Stimulated activated CD4-positive, alpha-beta T cell treated with anti-CD3 and anti-CD28 coated beads, Interleukin-15, amount 100 ng/mL, for 48 hours (primary cell): ENCODE measurements around the gene USH1C.

Source experiments
- DNase-seq, 2 donors: peaks; one replicate each; pipeline ENCODE4 v3.0.0-alpha.2; 2020; ENCODE audit warnings: low read depth in 2 of 2

Gene USH1C

DNA sequence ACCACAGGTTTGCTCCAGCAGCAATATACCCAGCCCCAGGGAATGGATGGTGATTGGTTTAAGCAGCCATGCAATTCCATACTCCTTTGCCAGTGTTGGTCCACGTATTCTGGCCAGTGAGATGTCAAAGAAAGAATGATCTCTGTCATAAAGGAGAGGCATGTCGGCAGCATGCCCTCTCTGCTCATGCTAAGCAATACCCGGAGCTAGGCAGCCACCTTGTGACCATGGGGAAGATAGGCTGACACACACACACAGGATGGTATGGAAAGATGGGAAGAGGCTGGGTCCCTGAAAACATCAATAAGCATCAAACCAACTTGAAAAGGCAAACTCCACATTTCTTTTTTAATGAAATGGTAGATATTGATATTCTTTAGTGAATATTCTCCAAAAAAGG lies 72.7 kb downstream of the USH1C start:
- DNase-seq, result no peak

DNA sequence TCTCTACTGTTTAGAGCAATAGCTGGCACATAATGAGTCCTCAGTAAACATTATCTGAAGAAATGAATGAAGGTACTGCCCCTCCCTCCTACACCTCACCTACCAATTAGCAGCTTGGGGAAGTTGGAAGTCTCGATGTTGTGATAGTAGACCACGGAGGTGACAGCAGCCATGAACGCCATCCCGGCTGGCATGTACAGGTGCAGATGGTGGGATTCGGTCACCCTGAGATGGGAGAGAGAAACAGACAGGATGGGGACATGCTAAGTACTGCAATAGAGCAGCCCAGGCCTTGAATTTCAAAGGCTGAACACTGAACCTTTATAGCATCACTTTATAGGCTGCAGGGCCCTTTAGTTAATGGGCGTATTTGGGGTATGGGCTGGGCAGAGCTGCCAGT lies 74.2 kb downstream of the USH1C start:
- DNase-seq, result no peak

DNA sequence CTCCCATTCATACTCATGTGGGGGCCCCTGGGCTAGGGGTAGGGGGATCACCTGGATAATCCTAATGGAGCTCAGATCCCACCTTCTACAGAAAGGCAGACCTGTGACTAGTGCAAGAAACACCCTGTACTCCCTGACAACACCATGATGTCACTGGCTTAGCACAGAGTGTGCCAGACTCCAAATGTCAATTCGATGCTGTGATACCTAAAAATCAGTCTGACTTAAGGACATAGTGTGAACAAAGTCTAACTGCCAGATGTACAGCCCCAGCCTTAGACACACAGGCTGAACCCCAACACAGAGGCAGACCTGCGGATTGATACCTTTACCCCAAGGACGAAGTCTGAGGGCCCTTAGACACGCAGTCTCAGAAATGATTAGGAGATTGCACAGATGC lies 76.1 kb downstream of the USH1C start:
- no peak for DNase-seq

DNA sequence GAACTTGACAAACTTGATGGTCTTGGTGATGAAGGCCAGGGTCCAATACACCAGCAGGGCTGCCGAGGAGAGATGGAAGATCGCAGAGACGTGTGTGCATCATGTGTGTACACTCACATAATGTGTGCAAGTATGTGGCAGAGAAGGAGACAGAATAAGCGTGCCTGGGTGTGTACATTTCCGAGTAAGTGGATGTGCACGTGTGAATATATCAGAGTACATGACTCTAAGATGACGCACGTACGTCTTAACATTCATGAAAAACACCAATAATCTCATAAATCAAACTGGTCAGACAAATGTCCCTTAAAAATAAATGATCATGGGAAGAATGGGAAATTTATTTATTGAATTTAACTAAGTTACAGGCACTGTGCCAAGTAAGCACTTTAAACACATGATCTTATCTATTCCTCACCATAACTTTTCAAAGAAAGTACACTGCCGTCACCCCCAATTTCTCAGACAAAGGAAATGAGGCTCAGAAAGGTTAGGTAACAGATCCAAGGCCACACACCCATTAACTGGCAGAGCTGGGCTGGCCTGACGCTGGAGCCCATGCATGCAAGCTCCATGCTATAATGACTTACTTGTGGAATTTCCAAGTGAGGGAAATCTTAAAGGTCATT lies 80.6 kb downstream of the USH1C start:
- no peak for DNase-seq

DNA sequence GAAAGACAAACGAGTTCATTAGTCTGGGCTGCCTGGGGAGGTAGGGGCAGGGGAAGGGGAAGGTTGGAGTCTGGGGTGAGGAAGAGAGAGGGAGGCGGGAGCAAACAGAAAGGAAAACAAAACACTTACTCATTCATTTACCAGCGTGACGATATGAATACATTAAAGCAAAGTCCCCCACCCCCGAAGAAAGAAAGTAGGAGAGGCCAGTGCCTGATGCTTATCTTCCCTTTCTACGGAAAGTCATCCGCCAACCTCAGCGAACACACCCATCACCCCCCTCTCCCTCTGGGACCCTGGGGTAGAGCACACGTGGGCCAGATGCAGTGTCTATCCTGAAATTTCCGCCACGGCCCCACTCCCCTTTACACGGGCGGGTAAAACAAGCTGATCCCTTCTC lies 81.3 kb downstream of the USH1C start:
- DNase-seq, result no peak

DNA sequence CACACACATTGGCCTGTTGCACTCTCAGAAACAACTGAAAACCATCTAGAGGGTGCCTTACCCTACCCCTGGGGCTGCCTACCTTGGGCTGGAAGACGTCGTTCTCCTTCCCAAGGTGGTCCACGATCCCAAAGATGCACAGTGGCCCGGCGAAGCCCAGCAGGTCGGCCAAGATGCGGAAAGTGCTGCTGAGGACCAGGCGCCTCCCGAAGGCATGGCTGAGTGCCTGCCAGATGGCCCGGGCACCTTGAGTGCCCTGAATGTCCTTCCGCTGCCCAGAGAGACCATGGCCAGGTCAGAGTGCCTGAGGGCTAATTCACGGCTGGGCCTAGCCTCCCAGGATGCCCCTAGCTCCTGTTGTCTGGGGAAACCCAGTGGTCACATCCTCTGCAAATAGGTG lies 83.8 kb downstream of the USH1C start:
- no peak for DNase-seq

DNA sequence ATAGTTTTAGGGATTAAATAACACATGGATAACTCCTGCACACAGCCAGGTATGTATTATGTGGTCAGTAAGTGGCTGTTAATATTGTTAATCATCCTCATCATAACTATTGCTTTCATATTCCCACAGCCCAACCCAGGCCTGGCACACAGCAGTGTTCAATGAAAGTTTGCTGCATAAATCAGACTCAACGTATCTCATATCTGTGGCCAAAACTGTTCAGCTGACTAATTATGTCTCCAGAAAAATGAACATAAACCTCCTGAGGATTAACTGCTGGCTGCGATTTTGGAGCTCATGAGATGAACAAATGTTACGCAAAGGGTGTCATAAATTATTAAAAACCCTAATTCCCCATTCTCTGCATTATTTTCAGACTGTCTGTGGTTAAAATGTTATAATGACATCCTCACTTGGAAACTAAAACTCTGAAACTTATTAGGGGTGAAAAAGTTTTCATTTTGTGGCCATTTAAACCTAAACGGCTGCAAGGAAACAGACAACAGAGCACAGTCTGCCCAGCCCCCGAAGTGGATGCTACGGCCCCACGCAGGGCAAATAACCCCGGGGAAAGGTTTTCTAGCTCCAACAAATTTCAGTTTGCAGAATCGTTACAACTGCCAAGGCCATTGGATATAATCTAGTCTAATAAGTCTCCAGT lies 84.8 kb downstream of the USH1C start:
- DNase-seq, result no peak

DNA sequence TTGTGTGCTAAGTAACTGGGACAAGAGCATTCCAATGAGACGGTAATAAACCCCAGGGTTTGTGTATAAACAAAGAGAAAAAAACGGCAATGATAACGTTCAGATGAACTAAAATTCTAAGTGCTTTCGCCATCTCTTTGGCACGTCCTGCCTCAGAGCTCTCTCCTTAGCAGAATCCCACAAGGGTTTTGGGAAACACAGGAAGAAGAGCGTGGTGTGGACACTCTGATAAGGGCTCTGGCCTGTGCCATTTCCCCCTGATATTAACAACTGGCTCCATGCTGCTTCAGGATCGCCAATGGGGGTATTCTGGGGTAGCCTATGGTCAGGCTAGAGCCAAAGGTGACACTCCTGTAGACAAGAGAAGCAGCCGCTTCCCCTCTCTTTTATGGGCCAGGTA lies 85.9 kb downstream of the USH1C start:
- DNase-seq, result no peak

DNA sequence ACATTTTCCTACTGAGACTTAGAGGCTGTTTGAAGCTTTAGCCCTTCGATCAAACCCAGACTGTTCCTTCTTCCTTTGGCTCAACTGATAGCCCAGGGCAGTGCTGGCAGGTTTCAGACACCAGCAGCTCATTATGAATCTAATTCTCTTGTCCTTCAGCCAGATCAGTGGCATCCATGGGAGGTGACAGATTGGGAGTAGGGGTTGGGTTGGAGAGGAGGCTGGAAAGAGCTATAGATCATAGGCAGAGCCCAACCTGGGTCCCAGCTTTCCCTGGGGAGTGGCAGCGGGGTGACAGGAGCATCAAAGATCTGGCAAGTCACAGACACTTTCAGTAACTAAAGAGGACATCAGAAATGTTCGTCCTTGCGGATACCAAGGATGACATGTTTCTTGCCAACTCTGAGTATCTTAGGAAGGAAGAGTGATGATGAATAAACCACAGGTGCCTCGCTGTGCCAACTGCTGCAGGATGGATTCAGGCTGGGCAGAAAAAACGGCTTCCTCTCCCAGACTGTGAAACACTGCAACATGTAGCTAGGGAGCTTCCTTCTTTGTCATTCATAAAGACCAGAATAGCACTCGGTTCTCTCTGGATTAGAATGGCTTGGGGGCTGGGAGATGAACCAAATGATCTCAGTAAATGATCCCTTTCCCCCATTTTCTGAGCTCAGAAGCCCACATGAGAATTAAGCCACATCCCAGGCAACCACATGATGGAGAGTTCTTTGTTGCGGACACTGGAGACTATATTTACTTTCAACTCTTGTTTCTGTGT lies 86.6 kb downstream of the USH1C start:
- DNase-seq, result no peak

DNA sequence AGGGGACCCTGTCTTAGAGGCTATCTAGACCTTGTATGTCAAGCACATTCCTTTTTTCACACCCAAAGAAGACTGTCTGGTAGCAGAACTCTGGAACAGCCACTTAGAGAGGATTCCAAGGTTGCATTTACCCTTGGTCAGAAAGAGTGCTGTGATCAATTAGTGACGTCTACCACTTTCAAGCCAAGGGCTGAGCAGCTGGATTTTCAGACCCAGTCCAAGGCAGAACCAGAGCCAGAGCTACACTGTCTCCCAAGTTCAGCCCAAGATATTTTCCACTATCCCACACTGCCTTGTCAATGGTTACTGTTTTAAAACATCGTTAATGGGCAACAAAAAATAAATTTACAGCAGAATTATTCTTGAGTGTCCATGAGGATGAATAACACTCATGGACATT lies 91.5 kb downstream of the USH1C start:
- DNase-seq, result no peak

DNA sequence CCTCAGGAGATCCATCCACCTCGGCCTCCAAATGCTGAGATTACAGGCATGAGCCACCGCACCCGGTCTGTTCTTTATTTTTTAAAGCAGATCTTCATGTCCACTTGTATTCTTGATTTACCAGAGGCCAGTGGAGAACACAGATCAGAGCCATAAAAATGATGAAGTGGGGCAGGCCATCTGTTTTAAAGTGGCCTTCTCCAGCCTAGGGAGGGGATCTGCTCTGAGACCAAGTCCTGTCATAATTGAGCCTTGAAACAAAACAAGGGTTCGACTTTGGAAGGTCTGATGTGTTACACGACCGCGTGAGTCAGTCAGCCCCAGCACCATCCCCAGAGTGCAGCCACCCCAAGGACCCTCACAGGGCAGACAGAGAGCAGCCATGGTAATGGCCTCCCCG lies 95.1 kb downstream of the USH1C start:
- no peak for DNase-seq

DNA sequence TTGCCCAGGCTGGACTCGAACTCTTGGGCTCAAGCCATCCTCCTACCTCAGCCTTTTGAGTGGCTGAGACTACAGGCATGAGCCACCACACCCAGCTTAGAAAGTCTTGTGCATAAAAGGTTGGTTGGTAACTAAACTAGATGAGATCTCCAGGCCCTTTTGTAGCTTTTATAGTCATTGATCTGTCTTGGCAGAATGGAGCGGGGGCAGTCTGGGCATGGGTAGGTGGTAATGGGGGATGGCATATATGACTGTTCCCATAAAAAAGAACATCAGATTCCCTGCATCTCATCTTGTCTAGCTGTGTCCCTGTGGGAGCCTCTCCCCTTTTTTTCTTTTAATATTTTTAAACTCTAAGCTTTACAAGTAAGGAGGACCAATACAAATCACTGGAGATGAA lies 97.7 kb downstream of the USH1C start:
- no peak for DNase-seq

DNA sequence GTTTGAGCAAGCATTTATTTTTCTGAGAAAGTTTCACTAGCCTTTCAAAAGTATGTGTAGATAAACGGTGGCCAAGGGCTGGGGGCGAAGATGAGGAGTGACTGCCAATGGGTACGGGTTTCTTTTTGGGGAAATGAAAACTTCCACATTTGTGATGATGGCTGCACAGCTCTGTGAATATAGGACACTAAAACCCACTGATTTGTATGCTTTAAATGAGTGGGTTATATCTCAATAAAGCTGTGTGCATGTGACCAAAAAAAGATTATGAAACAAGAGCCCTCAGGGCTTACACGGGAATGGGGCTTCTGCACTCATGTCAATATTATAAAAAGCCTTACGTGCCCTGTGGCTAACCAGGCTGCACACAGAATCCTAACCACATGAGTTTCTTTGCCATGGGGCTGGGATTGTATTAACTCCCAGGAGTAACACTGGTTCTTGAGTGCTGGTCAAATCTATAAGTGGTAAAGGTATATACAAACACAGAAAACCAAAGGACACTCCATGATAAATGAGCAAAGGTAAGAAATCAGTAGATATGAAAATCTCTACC lies 98.9 kb downstream of the USH1C start:
- DNase-seq, result no peak

DNA sequence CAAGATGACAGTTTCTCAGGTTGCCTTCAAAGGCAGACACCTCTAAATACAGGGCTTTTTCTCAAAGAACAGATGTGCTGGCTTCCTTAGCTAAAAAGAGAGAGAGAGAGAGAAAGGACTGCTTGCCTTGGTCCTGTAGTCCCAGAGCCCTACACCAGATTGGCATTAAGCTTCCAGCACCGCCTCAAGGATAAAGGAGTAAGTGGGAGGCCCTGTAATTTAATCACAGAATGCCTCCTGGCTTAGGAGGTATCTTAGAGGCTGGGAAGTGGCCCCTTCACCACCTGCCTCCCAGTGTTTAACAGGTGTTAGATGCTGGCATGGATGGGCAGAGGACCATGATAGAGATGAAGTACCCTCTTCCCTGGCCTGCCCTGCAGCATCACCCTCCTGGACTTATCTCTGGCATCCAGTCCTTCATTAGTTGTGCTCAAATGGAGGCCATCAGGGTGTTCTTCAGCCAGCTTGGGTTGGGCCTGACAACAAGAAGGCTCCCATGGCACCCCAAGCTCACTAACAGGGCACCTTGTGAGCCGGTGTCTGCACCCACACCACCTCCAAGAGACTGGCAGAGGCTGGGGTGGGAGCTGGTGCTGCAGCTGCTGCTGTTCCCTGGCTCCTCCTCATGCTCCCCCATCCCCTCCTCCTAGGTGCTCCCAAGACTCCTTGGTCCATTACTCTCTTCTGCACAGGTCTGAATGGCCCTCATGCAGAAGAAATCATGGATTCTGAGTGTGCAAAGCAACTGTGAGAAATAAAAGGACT lies 100.1 kb downstream of the USH1C start:
- DNase-seq, result no peak
